GM23338 (cell line): Measurements from ENCODE around the gene DOCK3. TPM values are rescaled to one million over a fixed set of nuclear protein-coding genes. Genes with fewer than 3 reads are reported as not detected.
"Not testable (repeated sequence)": the region's sequence is repeated elsewhere in the genome, so short reads cannot be mapped to it uniquely, and the experiment has no call there.

Experiments
- ATAC-seq: fragments of 200-7000 bp; cut with Tn5 transposase; 3 replicates; pipeline ENCODE4 v1.9.1; 2020
- DNase-seq: peaks from one replicate; pipeline ENCODE4 v3.0.0-alpha.2; 2015; ENCODE audit warnings: low spot score
- H2AFZ ChIP-seq: fragments of 200-600 bp; sonication (generic); 2 replicates; pipeline ENCODE4 v1.8.0; 2016; ENCODE audit warnings: antibody characterized with exemption, mild to moderate bottlenecking, moderate library complexity
- H3F3A ChIP-seq: fragments of 200-600 bp; sonication (generic); replicated peaks from 2 replicates; pipeline ENCODE4 v1.8.0; 2017; ENCODE audit warnings: antibody characterized with exemption, mixed run types, low read depth
- H3K27ac ChIP-seq: fragments of 200-600 bp; sonication (generic); 2 replicates; pipeline ENCODE4 v1.6.1; 2016; ENCODE audit warnings: low read depth
- H3K27me3 ChIP-seq: fragments of 200-600 bp; sonication (generic); 2 replicates; pipeline ENCODE4 v1.8.0; 2016; ENCODE audit warnings: mild to moderate bottlenecking, mixed run types, moderate library complexity; ENCODE audit not compliant: insufficient read depth
- H3K36me3 ChIP-seq: fragments of 200-600 bp; sonication (generic); 2 replicates; pipeline ENCODE4 v1.8.0; 2016; ENCODE audit warnings: mild to moderate bottlenecking; ENCODE audit not compliant: insufficient read depth
- H3K4me1 ChIP-seq: fragments of 200-600 bp; sonication (generic); 2 replicates; pipeline ENCODE4 v1.8.0; 2016; ENCODE audit warnings: mild to moderate bottlenecking, moderate library complexity; ENCODE audit not compliant: insufficient read depth
- H3K4me2 ChIP-seq: fragments of 200-600 bp; sonication (generic); 2 replicates; pipeline ENCODE4 v1.7.1; 2017; ENCODE audit warnings: mixed run types
- H3K4me3 ChIP-seq: fragments of 200-600 bp; sonication (generic); 2 replicates; pipeline ENCODE4 v1.6.1; 2016; ENCODE audit warnings: mixed run types
- H3K79me2 ChIP-seq: fragments of 200-600 bp; sonication (generic); replicated peaks from 2 replicates; pipeline ENCODE4 v1.8.0; 2017; ENCODE audit warnings: mild to moderate bottlenecking; ENCODE audit not compliant: insufficient read depth
- H3K9me2 ChIP-seq: fragments of 200-600 bp; sonication (generic); 2 replicates; pipeline ENCODE4 v1.8.0; 2017; ENCODE audit not compliant: insufficient read depth
- H4K20me1 ChIP-seq: fragments of 200-600 bp; sonication (generic); replicated peaks from 2 replicates; pipeline ENCODE4 v1.8.0; 2017; ENCODE audit warnings: mild to moderate bottlenecking; ENCODE audit not compliant: insufficient read depth
- H3K27ac Mint-ChIP-seq: 2 replicates; pipeline ENCODE4 v1.8.0; 2020; ENCODE audit warnings: inconsistent platforms, mild to moderate bottlenecking, moderate library complexity, mixed read lengths
- H3K27me3 Mint-ChIP-seq: 3 replicates; pipeline ENCODE4 v1.8.0; 2022; ENCODE audit warnings: low read depth, mild to moderate bottlenecking, moderate library complexity, mixed read lengths, inconsistent platforms; ENCODE audit not compliant: insufficient read depth, poor library complexity
- H3K36me3 Mint-ChIP-seq: 3 replicates; pipeline ENCODE4 v1.8.0; 2021; ENCODE audit warnings: low read depth, mild to moderate bottlenecking, inconsistent platforms, moderate library complexity, mixed read lengths
- H3K4me1 Mint-ChIP-seq: 3 replicates; pipeline ENCODE4 v1.8.0; 2020; ENCODE audit warnings: mild to moderate bottlenecking, inconsistent platforms, mixed read lengths
- H3K4me3 Mint-ChIP-seq: 3 replicates; pipeline ENCODE4 v1.8.0; 2021; ENCODE audit warnings: moderate library complexity, mild to moderate bottlenecking, inconsistent platforms, mixed read lengths
- H3K9me3 Mint-ChIP-seq: 3 replicates; pipeline ENCODE4 v1.8.0; 2020; ENCODE audit warnings: moderate library complexity, mild to moderate bottlenecking, inconsistent platforms, mixed read lengths
- CREB1 ChIP-seq: fragments of 250-450 bp; sonication (Bioruptor Pico); IDR thresholded peaks from 2 replicates; pipeline ENCODE4 v1.5.0; 2020; ENCODE audit warnings: low read depth, mild to moderate bottlenecking, moderate library complexity
- EZH2 ChIP-seq: fragments of 200-600 bp; sonication (generic); IDR thresholded peaks from one replicate; pipeline ENCODE4 v1.8.0; 2017; ENCODE audit warnings: antibody characterized with exemption, mild to moderate bottlenecking, low read depth; ENCODE audit not compliant: unreplicated experiment
- EZH2phosphoT487 ChIP-seq: fragments of 200-600 bp; sonication (generic); IDR thresholded peaks from one replicate; pipeline ENCODE4 v1.8.1; 2018; ENCODE audit warnings: antibody characterized with exemption; ENCODE audit not compliant: unreplicated experiment
- JUNB ChIP-seq: IDR thresholded peaks from one replicate; pipeline ENCODE4 v1.6.1; 2016; ENCODE audit warnings: antibody characterized with exemption; ENCODE audit not compliant: unreplicated experiment
- STAT1 ChIP-seq: IDR thresholded peaks from one replicate; pipeline ENCODE4 v1.6.1; 2016; ENCODE audit warnings: antibody characterized with exemption; ENCODE audit not compliant: unreplicated experiment
- ZNF114 ChIP-seq: fragments of 250-450 bp; sonication (Bioruptor Pico); IDR thresholded peaks from 2 replicates; pipeline ENCODE4 v1.5.0; 2020; ENCODE audit warnings: mild to moderate bottlenecking, moderate library complexity
- ZNF331 ChIP-seq: fragments of 250-450 bp; sonication (Bioruptor Pico); IDR thresholded peaks from 2 replicates; pipeline ENCODE4 v1.5.0; 2020; ENCODE audit warnings: low read depth, mild to moderate bottlenecking, moderate library complexity
- polyA plus RNA-seq: library from polyadenylated mRNA; unstranded; fragments of >200 nt; fragmentation: Nextera tagmentation; extraction: Ambion mirVana; gene quantifications from 2 replicates; pipeline ENCODE4 v1.2.1, GENCODE V29; 2016
- total RNA-seq: library from RNA; depleted of rRNA; stranded (reverse); fragments of >200 nt; shearing (Covaris generic); gene quantifications from 2 replicates; pipeline ENCODE4 v1.2.3, GENCODE V29; 2014
- TF ChIP-seq, protein P1 (sequence below), 2 experiments: fragments of 200-600 bp in 1 of 2; sonication (generic) in 1 of 2; conservative IDR thresholded peaks; 2 replicates each; pipeline versions ENCODE4 v1.5.1 to v1.6.1; 2016 to 2017; ENCODE audit warnings: antibody characterized with exemption in 2 of 2, low read depth in 2 of 2, mild to moderate bottlenecking in 2 of 2, moderate library complexity in 1 of 2
- TF ChIP-seq, protein P2 (sequence below): IDR thresholded peaks from one replicate; pipeline ENCODE4 v1.6.1; 2018; ENCODE audit warnings: antibody characterized with exemption; ENCODE audit not compliant: unreplicated experiment

DOCK3 gene
- total and polyA plus RNA-seq, 2 experiments from 2014 or later: 2.4 to 5.6 TPM

DNA sequence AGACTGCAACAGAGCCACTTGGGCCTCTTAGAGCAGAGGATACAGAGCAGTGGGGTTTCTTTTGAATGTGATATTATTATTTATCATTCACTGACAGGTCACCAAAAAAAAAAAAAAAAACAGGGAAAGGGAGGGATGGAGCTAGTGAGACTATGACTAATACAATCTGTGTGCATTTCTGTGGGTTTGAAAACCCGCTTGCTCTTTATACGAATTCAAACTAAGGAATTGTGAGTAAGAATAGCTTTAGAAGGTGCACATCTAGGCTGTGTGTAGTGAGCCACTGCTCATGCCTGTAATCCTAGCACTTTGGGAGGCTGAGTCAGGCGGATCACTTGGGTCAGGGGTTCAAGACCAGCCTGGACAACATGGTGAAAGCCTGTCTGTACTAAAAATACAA, 523.8 kb downstream of the DOCK3 start (continued):
- TF ChIP-seq, protein P1, sequence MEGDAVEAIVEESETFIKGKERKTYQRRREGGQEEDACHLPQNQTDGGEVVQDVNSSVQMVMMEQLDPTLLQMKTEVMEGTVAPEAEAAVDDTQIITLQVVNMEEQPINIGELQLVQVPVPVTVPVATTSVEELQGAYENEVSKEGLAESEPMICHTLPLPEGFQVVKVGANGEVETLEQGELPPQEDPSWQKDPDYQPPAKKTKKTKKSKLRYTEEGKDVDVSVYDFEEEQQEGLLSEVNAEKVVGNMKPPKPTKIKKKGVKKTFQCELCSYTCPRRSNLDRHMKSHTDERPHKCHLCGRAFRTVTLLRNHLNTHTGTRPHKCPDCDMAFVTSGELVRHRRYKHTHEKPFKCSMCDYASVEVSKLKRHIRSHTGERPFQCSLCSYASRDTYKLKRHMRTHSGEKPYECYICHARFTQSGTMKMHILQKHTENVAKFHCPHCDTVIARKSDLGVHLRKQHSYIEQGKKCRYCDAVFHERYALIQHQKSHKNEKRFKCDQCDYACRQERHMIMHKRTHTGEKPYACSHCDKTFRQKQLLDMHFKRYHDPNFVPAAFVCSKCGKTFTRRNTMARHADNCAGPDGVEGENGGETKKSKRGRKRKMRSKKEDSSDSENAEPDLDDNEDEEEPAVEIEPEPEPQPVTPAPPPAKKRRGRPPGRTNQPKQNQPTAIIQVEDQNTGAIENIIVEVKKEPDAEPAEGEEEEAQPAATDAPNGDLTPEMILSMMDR (conservative IDR thresholded peaks at IDR 0.05; ENCODE audit: low read depth in 2 of 2): no peak
- TF ChIP-seq, protein P2, sequence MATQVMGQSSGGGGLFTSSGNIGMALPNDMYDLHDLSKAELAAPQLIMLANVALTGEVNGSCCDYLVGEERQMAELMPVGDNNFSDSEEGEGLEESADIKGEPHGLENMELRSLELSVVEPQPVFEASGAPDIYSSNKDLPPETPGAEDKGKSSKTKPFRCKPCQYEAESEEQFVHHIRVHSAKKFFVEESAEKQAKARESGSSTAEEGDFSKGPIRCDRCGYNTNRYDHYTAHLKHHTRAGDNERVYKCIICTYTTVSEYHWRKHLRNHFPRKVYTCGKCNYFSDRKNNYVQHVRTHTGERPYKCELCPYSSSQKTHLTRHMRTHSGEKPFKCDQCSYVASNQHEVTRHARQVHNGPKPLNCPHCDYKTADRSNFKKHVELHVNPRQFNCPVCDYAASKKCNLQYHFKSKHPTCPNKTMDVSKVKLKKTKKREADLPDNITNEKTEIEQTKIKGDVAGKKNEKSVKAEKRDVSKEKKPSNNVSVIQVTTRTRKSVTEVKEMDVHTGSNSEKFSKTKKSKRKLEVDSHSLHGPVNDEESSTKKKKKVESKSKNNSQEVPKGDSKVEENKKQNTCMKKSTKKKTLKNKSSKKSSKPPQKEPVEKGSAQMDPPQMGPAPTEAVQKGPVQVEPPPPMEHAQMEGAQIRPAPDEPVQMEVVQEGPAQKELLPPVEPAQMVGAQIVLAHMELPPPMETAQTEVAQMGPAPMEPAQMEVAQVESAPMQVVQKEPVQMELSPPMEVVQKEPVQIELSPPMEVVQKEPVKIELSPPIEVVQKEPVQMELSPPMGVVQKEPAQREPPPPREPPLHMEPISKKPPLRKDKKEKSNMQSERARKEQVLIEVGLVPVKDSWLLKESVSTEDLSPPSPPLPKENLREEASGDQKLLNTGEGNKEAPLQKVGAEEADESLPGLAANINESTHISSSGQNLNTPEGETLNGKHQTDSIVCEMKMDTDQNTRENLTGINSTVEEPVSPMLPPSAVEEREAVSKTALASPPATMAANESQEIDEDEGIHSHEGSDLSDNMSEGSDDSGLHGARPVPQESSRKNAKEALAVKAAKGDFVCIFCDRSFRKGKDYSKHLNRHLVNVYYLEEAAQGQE: no peak
- TF ChIP-seq CREB1 (no peak), ZNF114 (CRISPR knock-in tag) (no peak)

DNA sequence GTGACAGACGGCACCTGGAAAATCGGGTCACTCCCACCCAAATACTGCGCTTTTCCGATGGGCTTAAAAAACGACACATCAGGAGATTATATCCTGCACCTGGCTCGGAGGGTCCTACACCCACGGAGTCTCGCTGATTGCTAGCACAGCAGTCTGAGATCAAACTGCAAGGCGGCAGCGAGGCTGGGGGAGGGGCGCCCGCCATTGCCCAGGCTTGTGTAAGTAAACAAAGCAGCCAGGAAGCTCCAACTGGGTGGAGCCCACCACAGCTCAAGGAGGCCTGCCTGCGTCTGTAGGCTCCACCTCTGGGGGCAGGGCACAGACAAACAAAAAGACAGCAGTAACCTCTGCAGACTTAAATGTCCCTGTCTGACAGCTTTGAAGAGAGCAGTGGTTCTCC, 524.6 kb downstream of the DOCK3 start:
- H3K4me3 ChIP-seq, H3K9me2 ChIP-seq, H3K27ac ChIP-seq, DNase-seq, H3K27me3 Mint-ChIP-seq, H4K20me1 ChIP-seq, H3K4me3 Mint-ChIP-seq, ATAC-seq, H2AFZ ChIP-seq, H3K79me2 ChIP-seq, H3K4me2 ChIP-seq, H3K4me1 Mint-ChIP-seq, H3F3A ChIP-seq, H3K27me3 ChIP-seq, H3K4me1 ChIP-seq, H3K36me3 ChIP-seq, H3K27ac Mint-ChIP-seq: not testable (repeated sequence)
- Mint-ChIP-seq H3K36me3 (peaks cover 17% of the 10 kb centered on the region), H3K9me3 (peaks cover 32% of the 10 kb centered on the region)

DNA sequence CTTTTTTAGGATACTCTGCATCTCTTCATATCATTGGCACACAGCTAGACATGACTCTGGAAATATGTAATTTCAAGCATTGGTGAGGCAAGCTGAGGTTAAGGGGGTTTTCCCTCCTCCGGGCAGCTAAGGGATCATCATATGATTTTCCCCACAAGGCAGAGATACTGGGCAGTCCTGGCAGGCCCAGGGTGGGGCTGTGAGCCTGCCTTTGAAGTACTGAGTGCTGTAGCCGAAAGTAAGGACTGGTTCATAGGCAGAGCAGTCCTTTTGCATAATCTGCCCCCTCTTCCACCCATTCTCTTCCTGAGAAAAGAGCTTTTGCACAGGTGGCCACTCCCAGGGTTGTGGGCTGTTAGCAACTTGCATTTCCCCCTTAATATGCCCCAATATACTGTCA, 541.6 kb downstream of the DOCK3 start:
- no peaks in the 10 kb centered on the region; the same call in 1 of the 2 replicates for H3K36me3 ChIP-seq
- H3K4me3 Mint-ChIP-seq: no peak overlapping the region
- H3K4me1 ChIP-seq: no peaks in the 10 kb centered on the region
- H3K27me3 ChIP-seq: no peaks in the 10 kb centered on the region
- no peaks in the 10 kb centered on the region for H3F3A ChIP-seq
- ATAC-seq (no peak), DNase-seq (no peak)
- no peak overlapping the region for H2AFZ ChIP-seq
- H3K4me1 Mint-ChIP-seq: no peaks in the 10 kb centered on the region
- H3K4me3 ChIP-seq: no peak overlapping the region
- no peaks in the 10 kb centered on the region for H3K9me3 Mint-ChIP-seq
- no peak overlapping the region for H3K4me2 ChIP-seq
- H3K27ac Mint-ChIP-seq: no peak overlapping the region
- no peaks in the 10 kb centered on the region for H3K79me2 ChIP-seq
- no peaks in the 10 kb centered on the region for H3K27me3 Mint-ChIP-seq
- H3K27ac ChIP-seq: no peak overlapping the region
- no peaks in the 10 kb centered on the region for H3K36me3 Mint-ChIP-seq
- 0 out of 2 replicates have a peak, but pooled peaks cover 3% of the 10 kb centered on the region for H3K9me2 ChIP-seq
- H4K20me1 ChIP-seq: no peaks in the 10 kb centered on the region; the same call in 1 of the 2 replicates
- TF ChIP-seq ZNF331 (CRISPR knock-in tag) (no peak), EZH2 (no peak), JUNB (no peak), EZH2phosphoT487 (no peak), STAT1 (no peak)
- TF ChIP-seq, protein P2: no peak
- TF ChIP-seq, protein P1 (conservative IDR thresholded peaks at IDR 0.05; ENCODE audit: low read depth in 2 of 2): no peak
